HG03025 (cell line): ENCODE results near the gene MADD.

Experiments used
- ATAC-seq: cut with Tn5 transposase; IDR thresholded peaks from one replicate; pipeline ENCODE4 v1.9.1; 2021; ENCODE audit warnings: mild to moderate bottlenecking, moderate library complexity; ENCODE audit not compliant: unreplicated experiment, low FRiP score

MADD gene

GRCh38 chr11:47336595-47336994 lies 66.7 kb downstream of the MADD start:
- no peak for ATAC-seq

- no peak for ATAC-seq
Observed at GRCh38 chr11:47337229-47337924, 67.4 kb downstream of the MADD start.

- no peak for ATAC-seq
Observed at GRCh38 chr11:47338396-47339241, 68.7 kb downstream of the MADD start.

GRCh38 chr11:47340010-47340409 lies 70.1 kb downstream of the MADD start:
- no peak for ATAC-seq

- no peak for ATAC-seq
Observed at GRCh38 chr11:47340980-47341775, 71.2 kb downstream of the MADD start.

- no peak for ATAC-seq
Observed at GRCh38 chr11:47342036-47342803, 72.3 kb downstream of the MADD start.

- no peak for ATAC-seq
Observed at GRCh38 chr11:47342854-47343253, 72.9 kb downstream of the MADD start.

GRCh38 chr11:47345890-47346563 lies 76.1 kb downstream of the MADD start:
- no peak for ATAC-seq

GRCh38 chr11:47347137-47347536 lies 77.2 kb downstream of the MADD start:
- ATAC-seq, result no peak

- ATAC-seq, result no peak
Observed at GRCh38 chr11:47348131-47348802, 78.3 kb downstream of the MADD start.

GRCh38 chr11:47348859-47349258 lies 78.9 kb downstream of the MADD start:
- ATAC-seq, result no peak

GRCh38 chr11:47349521-47350095 lies 79.7 kb downstream of the MADD start:
- ATAC-seq, result no peak

GRCh38 chr11:47350315-47350714 lies 80.4 kb downstream of the MADD start:
- ATAC-seq, result no peak

- ATAC-seq, result no peak
Observed at GRCh38 chr11:47351156-47352126, 81.5 kb downstream of the MADD start.

- no peak for ATAC-seq
Observed at GRCh38 chr11:47352556-47352955, 82.6 kb downstream of the MADD start, which contains the start of gene MYBPC3. MYBPC3 (minus strand) TSS chr11:47352702; CDS start chr11:47352647, 55 bp downstream.

- no peak for ATAC-seq
Observed at GRCh38 chr11:47353978-47354774, 84.2 kb downstream of the MADD start.

GRCh38 chr11:47354913-47355282 lies 85.0 kb downstream of the MADD start:
- no peak for ATAC-seq
